Measurements from ENCODE around the gene GRIK2.

Gene GRIK2

GRCh38 chr6:101935732-101936131 is 542.2 kb downstream of the GRIK2 start:
- TF ChIP-seq, protein P1, sequence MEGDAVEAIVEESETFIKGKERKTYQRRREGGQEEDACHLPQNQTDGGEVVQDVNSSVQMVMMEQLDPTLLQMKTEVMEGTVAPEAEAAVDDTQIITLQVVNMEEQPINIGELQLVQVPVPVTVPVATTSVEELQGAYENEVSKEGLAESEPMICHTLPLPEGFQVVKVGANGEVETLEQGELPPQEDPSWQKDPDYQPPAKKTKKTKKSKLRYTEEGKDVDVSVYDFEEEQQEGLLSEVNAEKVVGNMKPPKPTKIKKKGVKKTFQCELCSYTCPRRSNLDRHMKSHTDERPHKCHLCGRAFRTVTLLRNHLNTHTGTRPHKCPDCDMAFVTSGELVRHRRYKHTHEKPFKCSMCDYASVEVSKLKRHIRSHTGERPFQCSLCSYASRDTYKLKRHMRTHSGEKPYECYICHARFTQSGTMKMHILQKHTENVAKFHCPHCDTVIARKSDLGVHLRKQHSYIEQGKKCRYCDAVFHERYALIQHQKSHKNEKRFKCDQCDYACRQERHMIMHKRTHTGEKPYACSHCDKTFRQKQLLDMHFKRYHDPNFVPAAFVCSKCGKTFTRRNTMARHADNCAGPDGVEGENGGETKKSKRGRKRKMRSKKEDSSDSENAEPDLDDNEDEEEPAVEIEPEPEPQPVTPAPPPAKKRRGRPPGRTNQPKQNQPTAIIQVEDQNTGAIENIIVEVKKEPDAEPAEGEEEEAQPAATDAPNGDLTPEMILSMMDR (IDR thresholded peaks at IDR 0.05; ENCODE audit: low read depth, low read length, missing control alignments): no peak
- DNase-seq (ENCODE audit: low read depth): no peak
- H3K4me3 ChIP-seq (ENCODE audit: low read depth, low read length): no peak overlapping the region

GRCh38 chr6:101936516-101936915 is 543.0 kb downstream of the GRIK2 start:
- H3K4me3 ChIP-seq (ENCODE audit: low read depth, low read length): no peak overlapping the region
- no peak for DNase-seq (ENCODE audit: low read depth)
- TF ChIP-seq, protein P1 (IDR thresholded peaks at IDR 0.05; ENCODE audit: low read depth, low read length, missing control alignments): no peak

GRCh38 chr6:101937108-101937507 is 543.6 kb downstream of the GRIK2 start:
- H3K4me3 ChIP-seq (ENCODE audit: low read depth, low read length): no peak overlapping the region
- TF ChIP-seq, protein P1 (IDR thresholded peaks at IDR 0.05; ENCODE audit: low read depth, low read length, missing control alignments): no peak
- no peak for DNase-seq (ENCODE audit: low read depth)

DNA sequence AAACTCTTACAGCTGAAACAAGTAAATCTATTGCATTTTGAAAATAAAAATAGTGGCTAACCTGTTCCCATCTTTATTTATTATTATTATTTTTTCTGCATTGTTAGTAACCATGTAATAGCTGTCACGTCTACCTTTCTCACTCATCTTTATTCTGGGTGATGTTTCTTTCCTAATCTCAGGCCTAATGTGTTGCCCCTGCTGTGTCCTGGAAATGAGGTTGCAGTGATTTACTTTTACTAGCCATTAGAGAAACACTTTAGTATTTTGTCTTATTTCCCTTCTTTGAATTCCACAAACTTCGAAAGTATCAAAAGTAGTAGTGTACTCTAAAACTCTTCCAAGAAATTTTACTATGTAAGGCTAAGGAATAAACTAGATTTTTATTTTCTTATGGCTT is 546.9 kb downstream of the GRIK2 start:
- no peak overlapping the region for H3K4me3 ChIP-seq (ENCODE audit: low read depth, low read length)
- no peak for DNase-seq (ENCODE audit: low read depth)
- TF ChIP-seq, protein P1 (IDR thresholded peaks at IDR 0.05; ENCODE audit: low read depth, low read length, missing control alignments): no peak

- TF ChIP-seq, protein P1 (IDR thresholded peaks at IDR 0.05; ENCODE audit: low read depth, low read length, missing control alignments): no peak
Measured at GRCh38 chr6:101956961-101957360, 563.5 kb downstream of the GRIK2 start.

GRCh38 chr6:101961357-101961756 is 567.8 kb downstream of the GRIK2 start:
- no peak overlapping the region for H3K4me3 ChIP-seq (ENCODE audit: low read depth, low read length)
- TF ChIP-seq, protein P1 (IDR thresholded peaks at IDR 0.05; ENCODE audit: low read depth, low read length, missing control alignments): no peak
- no peak for DNase-seq (ENCODE audit: low read depth)

More at GRCh38 chr6:101956961-101957360, 563.5 kb downstream of the GRIK2 start:
- no peak for DNase-seq (ENCODE audit: low read depth)
- H3K4me3 ChIP-seq (ENCODE audit: low read depth, low read length): no peak overlapping the region

- TF ChIP-seq, protein P1 (IDR thresholded peaks at IDR 0.05; ENCODE audit: low read depth, low read length, missing control alignments): no peak
- no peak overlapping the region for H3K4me3 ChIP-seq (ENCODE audit: low read depth, low read length)
- DNase-seq (ENCODE audit: low read depth): no peak
Measured at GRCh38 chr6:101980924-101981323, 587.4 kb downstream of the GRIK2 start.

Measured in GM12864 (cell line).